ENCODE results near the gene RET.

The RET gene

GRCh38 chr10:43172645-43173044 is 95.8 kb downstream of the RET start:
- DNase-seq (ENCODE audit: low spot score): no peak

GRCh38 chr10:43173120-43173519 is 96.3 kb downstream of the RET start:
- DNase-seq (ENCODE audit: low spot score): no peak

GRCh38 chr10:43174969-43175368 is 98.1 kb downstream of the RET start:
- DNase-seq (ENCODE audit: low spot score): no peak

- no peak for DNase-seq (ENCODE audit: low spot score)
These were observed 99.4 kb downstream of the RET start for GRCh38 chr10:43176271-43176670.

GRCh38 chr10:43177595-43177994 is 100.7 kb downstream of the RET start:
- no peak for DNase-seq (ENCODE audit: low spot score)
